ENCODE data around the gene FLOT1.

- TF ChIP-seq, protein P1, sequence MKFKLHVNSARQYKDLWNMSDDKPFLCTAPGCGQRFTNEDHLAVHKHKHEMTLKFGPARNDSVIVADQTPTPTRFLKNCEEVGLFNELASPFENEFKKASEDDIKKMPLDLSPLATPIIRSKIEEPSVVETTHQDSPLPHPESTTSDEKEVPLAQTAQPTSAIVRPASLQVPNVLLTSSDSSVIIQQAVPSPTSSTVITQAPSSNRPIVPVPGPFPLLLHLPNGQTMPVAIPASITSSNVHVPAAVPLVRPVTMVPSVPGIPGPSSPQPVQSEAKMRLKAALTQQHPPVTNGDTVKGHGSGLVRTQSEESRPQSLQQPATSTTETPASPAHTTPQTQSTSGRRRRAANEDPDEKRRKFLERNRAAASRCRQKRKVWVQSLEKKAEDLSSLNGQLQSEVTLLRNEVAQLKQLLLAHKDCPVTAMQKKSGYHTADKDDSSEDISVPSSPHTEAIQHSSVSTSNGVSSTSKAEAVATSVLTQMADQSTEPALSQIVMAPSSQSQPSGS (CRISPR knock-in tag; IDR thresholded peaks at IDR 0.05) = no peak
- TF ChIP-seq, protein P2, sequence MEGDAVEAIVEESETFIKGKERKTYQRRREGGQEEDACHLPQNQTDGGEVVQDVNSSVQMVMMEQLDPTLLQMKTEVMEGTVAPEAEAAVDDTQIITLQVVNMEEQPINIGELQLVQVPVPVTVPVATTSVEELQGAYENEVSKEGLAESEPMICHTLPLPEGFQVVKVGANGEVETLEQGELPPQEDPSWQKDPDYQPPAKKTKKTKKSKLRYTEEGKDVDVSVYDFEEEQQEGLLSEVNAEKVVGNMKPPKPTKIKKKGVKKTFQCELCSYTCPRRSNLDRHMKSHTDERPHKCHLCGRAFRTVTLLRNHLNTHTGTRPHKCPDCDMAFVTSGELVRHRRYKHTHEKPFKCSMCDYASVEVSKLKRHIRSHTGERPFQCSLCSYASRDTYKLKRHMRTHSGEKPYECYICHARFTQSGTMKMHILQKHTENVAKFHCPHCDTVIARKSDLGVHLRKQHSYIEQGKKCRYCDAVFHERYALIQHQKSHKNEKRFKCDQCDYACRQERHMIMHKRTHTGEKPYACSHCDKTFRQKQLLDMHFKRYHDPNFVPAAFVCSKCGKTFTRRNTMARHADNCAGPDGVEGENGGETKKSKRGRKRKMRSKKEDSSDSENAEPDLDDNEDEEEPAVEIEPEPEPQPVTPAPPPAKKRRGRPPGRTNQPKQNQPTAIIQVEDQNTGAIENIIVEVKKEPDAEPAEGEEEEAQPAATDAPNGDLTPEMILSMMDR (IDR thresholded peaks at IDR 0.05 in 2 of 3, conservative IDR thresholded peaks at IDR 0.05 in 1 of 3; ENCODE audit: insufficient read depth in 2 of 3, low read depth in 1 of 3, low read length in 3 of 3) = no peak
- TF ChIP-seq HDAC8 (tag; IDR thresholded peaks at IDR 0.05) = no peak
- TF ChIP-seq MAZ (CRISPR knock-in tag; conservative IDR thresholded peaks at IDR 0.05 in 1 of 2, IDR thresholded peaks at IDR 0.05 in 1 of 2) = no peak
- TF ChIP-seq ZBTB12 (CRISPR knock-in tag; IDR thresholded peaks at IDR 0.05) = no peak
- no peak for TF ChIP-seq TGIF2 (CRISPR knock-in tag; IDR thresholded peaks at IDR 0.05)
- TF ChIP-seq RCOR1 (IDR thresholded peaks at IDR 0.05; ENCODE audit: borderline replicate concordance in 1 of 2, low read depth in 2 of 2, low read length in 2 of 2) = no peak
- TF ChIP-seq SETDB1 (IDR thresholded peaks at IDR 0.05; ENCODE audit: low read length) = no peak
- no peak for TF ChIP-seq NFYB (IDR thresholded peaks at IDR 0.05; ENCODE audit: extremely low read depth, insufficient read length)
- TF ChIP-seq CBFA2T2 (conservative IDR thresholded peaks at IDR 0.05) = no peak
These were observed 28.1 kb upstream of the FLOT1 start for GRCh38 chr6:30770592-30770991.
